Activated naive CD8-positive, alpha-beta T cell treated with anti-CD3 and anti-CD28 coated beads for 36 hours (primary cell): Measurements from ENCODE around the gene SEMA4G. TPM values are rescaled to one million over a fixed set of nuclear protein-coding genes. Genes with fewer than 3 reads are reported as not detected.
"Not testable (repeated sequence)": the region's sequence is repeated elsewhere in the genome, so short reads cannot be mapped to it uniquely, and the experiment has no call there.

Experiments
- DNase-seq: peaks from one replicate; pipeline ENCODE4 v3.0.0; 2021
- H3K27ac Mint-ChIP-seq: one replicate; pipeline ENCODE4 v1.8.0; 2022; ENCODE audit warnings: mild to moderate bottlenecking, moderate library complexity, mixed read lengths
- H3K27me3 Mint-ChIP-seq: one replicate; pipeline ENCODE4 v1.8.0; 2022; ENCODE audit warnings: mild to moderate bottlenecking, mixed read lengths
- H3K36me3 Mint-ChIP-seq: one replicate; pipeline ENCODE4 v1.8.0; 2021; ENCODE audit warnings: mild to moderate bottlenecking, mixed read lengths
- H3K4me1 Mint-ChIP-seq: one replicate; pipeline ENCODE4 v1.8.0; 2021; ENCODE audit warnings: mixed read lengths
- H3K4me3 Mint-ChIP-seq: one replicate; pipeline ENCODE4 v1.8.0; 2022; ENCODE audit warnings: mild to moderate bottlenecking, moderate library complexity, mixed read lengths
- H3K9me3 Mint-ChIP-seq: one replicate; pipeline ENCODE4 v1.8.0; 2022; ENCODE audit warnings: mixed read lengths
- total RNA-seq, 2 experiments: library from RNA; stranded (reverse); gene quantifications; one replicate each; pipeline ENCODE4 v1.2.3, GENCODE V29; 2021

SEMA4G gene
- total RNA-seq, 2 experiments from 2014 or later = 0.89 to 1.0 TPM

- no peaks in the 10 kb centered on the region for H3K9me3 Mint-ChIP-seq
- H3K36me3 Mint-ChIP-seq = peaks cover 10% of the 10 kb centered on the region
- H3K27me3 Mint-ChIP-seq = no peaks in the 10 kb centered on the region
- no peak for DNase-seq
- H3K4me1 Mint-ChIP-seq = peaks cover 9% of the 10 kb centered on the region
- no peak overlapping the region for H3K27ac Mint-ChIP-seq
- no peak overlapping the region for H3K4me3 Mint-ChIP-seq
Observed at GRCh38 chr10:100965820-100966219, 3.5 kb upstream of the SEMA4G start.

- Mint-ChIP-seq H3K27ac (no peak overlapping the region), H3K9me3 (no peaks in the 10 kb centered on the region), H3K4me1 (peaks cover 9% of the 10 kb centered on the region), H3K36me3 (peaks cover 10% of the 10 kb centered on the region), H3K27me3 (no peaks in the 10 kb centered on the region), H3K4me3 (no peak overlapping the region)
- DNase-seq = no peak
Observed at GRCh38 chr10:100966887-100967286, 2.4 kb upstream of the SEMA4G start.

GRCh38 chr10:100967332-100967731 is 2.0 kb upstream of the SEMA4G start:
- H3K4me1 Mint-ChIP-seq = peaks cover 10% of the 10 kb centered on the region
- H3K36me3 Mint-ChIP-seq = peaks cover 10% of the 10 kb centered on the region
- H3K4me3 Mint-ChIP-seq = no peak overlapping the region
- H3K27me3 Mint-ChIP-seq = no peaks in the 10 kb centered on the region
- H3K27ac Mint-ChIP-seq = no peak overlapping the region
- H3K9me3 Mint-ChIP-seq = no peaks in the 10 kb centered on the region
- DNase-seq = no peak

GRCh38 chr10:100968062-100968736 is 1.1 kb upstream of the SEMA4G start:
- H3K27me3 Mint-ChIP-seq = no peaks in the 10 kb centered on the region
- peaks cover 13% of the 10 kb centered on the region for H3K4me1 Mint-ChIP-seq

GRCh38 chr10:100968863-100969186 is 479 bp upstream of the SEMA4G start:
- H3K27me3 Mint-ChIP-seq = no peaks in the 10 kb centered on the region
- H3K27ac Mint-ChIP-seq = no peak overlapping the region
- no peaks in the 10 kb centered on the region for H3K9me3 Mint-ChIP-seq
- peaks cover 13% of the 10 kb centered on the region for H3K4me1 Mint-ChIP-seq
- H3K36me3 Mint-ChIP-seq = peaks cover 5% of the 10 kb centered on the region
- H3K4me3 Mint-ChIP-seq = peak overlapping the region; percentile 52
- DNase-seq = no peak

More at GRCh38 chr10:100968062-100968736, 1.1 kb upstream of the SEMA4G start:
- Mint-ChIP-seq H3K9me3 (no peaks in the 10 kb centered on the region), H3K36me3 (peaks cover 7% of the 10 kb centered on the region), H3K4me3 (no peak overlapping the region), H3K27ac (no peak overlapping the region)
- no peak for DNase-seq

- Mint-ChIP-seq H3K27ac (no peak overlapping the region), H3K36me3 (peaks cover 5% of the 10 kb centered on the region), H3K4me1 (peaks cover 13% of the 10 kb centered on the region), H3K27me3 (no peaks in the 10 kb centered on the region), H3K9me3 (no peaks in the 10 kb centered on the region), H3K4me3 (peak overlapping the region; percentile 40)
- DNase-seq = no peak
Observed at GRCh38 chr10:100970076-100970913, 991 bp downstream of the SEMA4G start.

GRCh38 chr10:100970914-100971811 is 1.9 kb downstream of the SEMA4G start:
- no peak overlapping the region for H3K4me3 Mint-ChIP-seq
- H3K36me3 Mint-ChIP-seq = no peaks in the 10 kb centered on the region
- peaks cover 13% of the 10 kb centered on the region for H3K4me1 Mint-ChIP-seq
- no peaks in the 10 kb centered on the region for H3K9me3 Mint-ChIP-seq
- no peaks in the 10 kb centered on the region for H3K27me3 Mint-ChIP-seq
- DNase-seq = no peak
- no peak overlapping the region for H3K27ac Mint-ChIP-seq

- no peaks in the 10 kb centered on the region for H3K36me3 Mint-ChIP-seq
- no peaks in the 10 kb centered on the region for H3K27me3 Mint-ChIP-seq
- peaks cover 13% of the 10 kb centered on the region for H3K4me1 Mint-ChIP-seq
- no peak for DNase-seq
- no peak overlapping the region for H3K27ac Mint-ChIP-seq
- no peaks in the 10 kb centered on the region for H3K9me3 Mint-ChIP-seq
- no peak overlapping the region for H3K4me3 Mint-ChIP-seq
Observed at GRCh38 chr10:100972115-100972903, 3.0 kb downstream of the SEMA4G start.

GRCh38 chr10:100972904-100973535 is 3.7 kb downstream of the SEMA4G start:
- Mint-ChIP-seq H3K4me3 (no peak overlapping the region), H3K27me3 (no peaks in the 10 kb centered on the region), H3K27ac (no peak overlapping the region), H3K36me3 (no peaks in the 10 kb centered on the region), H3K4me1 (peaks cover 13% of the 10 kb centered on the region), H3K9me3 (no peaks in the 10 kb centered on the region)
- no peak for DNase-seq

- not testable (repeated sequence) for H3K27me3 Mint-ChIP-seq, H3K36me3 Mint-ChIP-seq
Observed at GRCh38 chr10:100975397-100975796, 6.1 kb downstream of the SEMA4G start.

GRCh38 chr10:100976906-100977305 is 7.6 kb downstream of the SEMA4G start:
- H3K4me3 Mint-ChIP-seq = no peak overlapping the region
- no peaks in the 10 kb centered on the region for H3K36me3 Mint-ChIP-seq
- peaks cover 4% of the 10 kb centered on the region for H3K4me1 Mint-ChIP-seq
- H3K27me3 Mint-ChIP-seq = no peaks in the 10 kb centered on the region
- no peak overlapping the region for H3K27ac Mint-ChIP-seq
- H3K9me3 Mint-ChIP-seq = no peaks in the 10 kb centered on the region
- DNase-seq = no peak

More at GRCh38 chr10:100975397-100975796, 6.1 kb downstream of the SEMA4G start:
- H3K4me3 Mint-ChIP-seq, H3K9me3 Mint-ChIP-seq, H3K27ac Mint-ChIP-seq, DNase-seq, H3K4me1 Mint-ChIP-seq: not testable (repeated sequence)

- Mint-ChIP-seq H3K27me3 (no peaks in the 10 kb centered on the region), H3K4me3 (no peak overlapping the region), H3K27ac (no peak overlapping the region), H3K9me3 (no peaks in the 10 kb centered on the region), H3K4me1 (peaks cover 3% of the 10 kb centered on the region), H3K36me3 (no peaks in the 10 kb centered on the region)
- no peak for DNase-seq
Observed at GRCh38 chr10:100977436-100977835, 8.1 kb downstream of the SEMA4G start.

GRCh38 chr10:100978121-100978900 is 9.0 kb downstream of the SEMA4G start:
- H3K27me3 Mint-ChIP-seq = no peaks in the 10 kb centered on the region
- no peak for DNase-seq
- H3K4me3 Mint-ChIP-seq = no peak overlapping the region
- H3K4me1 Mint-ChIP-seq = no peaks in the 10 kb centered on the region
- no peaks in the 10 kb centered on the region for H3K36me3 Mint-ChIP-seq
- no peaks in the 10 kb centered on the region for H3K9me3 Mint-ChIP-seq
- no peak overlapping the region for H3K27ac Mint-ChIP-seq

GRCh38 chr10:100978901-100979195 is 9.5 kb downstream of the SEMA4G start:
- Mint-ChIP-seq H3K27me3 (no peaks in the 10 kb centered on the region), H3K36me3 (no peaks in the 10 kb centered on the region), H3K4me1 (no peaks in the 10 kb centered on the region), H3K27ac (no peak overlapping the region), H3K9me3 (no peaks in the 10 kb centered on the region), H3K4me3 (no peak overlapping the region)
- no peak for DNase-seq
